ENCODE measurements around the gene ABLIM1. TPM values are rescaled to one million over a fixed set of nuclear protein-coding genes. Genes with fewer than 3 reads are reported as not detected.

The ABLIM1 gene
- total RNA-seq, 1 donor from 2014 or later: 35.8 TPM

GRCh38 chr10:114442091-114442630, 215.9 kb downstream of the ABLIM1 start:
- no peak overlapping the region for H3K4me3 Mint-ChIP-seq
- H3K9me3 Mint-ChIP-seq: no peaks in the 10 kb centered on the region
- H3K36me3 Mint-ChIP-seq (ENCODE audit: low read depth): peaks cover 8% of the 10 kb centered on the region
- H3K27ac Mint-ChIP-seq (ENCODE audit: unreplicated experiment): no peak overlapping the region
- DNase-seq (ENCODE audit: low read depth, low spot score): no peak
- TF ChIP-seq, protein P1, sequence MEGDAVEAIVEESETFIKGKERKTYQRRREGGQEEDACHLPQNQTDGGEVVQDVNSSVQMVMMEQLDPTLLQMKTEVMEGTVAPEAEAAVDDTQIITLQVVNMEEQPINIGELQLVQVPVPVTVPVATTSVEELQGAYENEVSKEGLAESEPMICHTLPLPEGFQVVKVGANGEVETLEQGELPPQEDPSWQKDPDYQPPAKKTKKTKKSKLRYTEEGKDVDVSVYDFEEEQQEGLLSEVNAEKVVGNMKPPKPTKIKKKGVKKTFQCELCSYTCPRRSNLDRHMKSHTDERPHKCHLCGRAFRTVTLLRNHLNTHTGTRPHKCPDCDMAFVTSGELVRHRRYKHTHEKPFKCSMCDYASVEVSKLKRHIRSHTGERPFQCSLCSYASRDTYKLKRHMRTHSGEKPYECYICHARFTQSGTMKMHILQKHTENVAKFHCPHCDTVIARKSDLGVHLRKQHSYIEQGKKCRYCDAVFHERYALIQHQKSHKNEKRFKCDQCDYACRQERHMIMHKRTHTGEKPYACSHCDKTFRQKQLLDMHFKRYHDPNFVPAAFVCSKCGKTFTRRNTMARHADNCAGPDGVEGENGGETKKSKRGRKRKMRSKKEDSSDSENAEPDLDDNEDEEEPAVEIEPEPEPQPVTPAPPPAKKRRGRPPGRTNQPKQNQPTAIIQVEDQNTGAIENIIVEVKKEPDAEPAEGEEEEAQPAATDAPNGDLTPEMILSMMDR (conservative IDR thresholded peaks at IDR 0.05): no peak
- no peaks in the 10 kb centered on the region for H3K27me3 Mint-ChIP-seq (ENCODE audit: low read depth)
- no peaks in the 10 kb centered on the region for H3K4me1 Mint-ChIP-seq

DNA sequence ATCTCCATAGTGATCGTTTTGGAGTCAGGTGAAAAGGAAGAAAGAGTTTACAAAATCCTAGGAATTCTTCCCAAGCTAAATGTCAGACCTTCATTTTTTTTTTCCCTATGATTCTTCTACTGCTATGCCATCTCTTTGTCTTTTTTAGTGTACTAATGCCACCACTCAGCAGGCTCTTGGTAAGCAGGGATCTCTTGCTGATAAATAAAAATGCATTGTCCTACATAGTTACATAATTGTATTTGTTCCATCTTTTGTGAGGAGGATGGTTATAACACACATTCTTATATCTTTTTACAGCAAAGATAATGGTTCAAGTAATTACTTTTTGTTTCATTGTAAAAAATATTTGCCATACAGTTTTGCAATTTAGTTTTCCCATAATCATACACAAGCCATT, 217.0 kb downstream of the ABLIM1 start:
- Mint-ChIP-seq H3K9me3 (no peaks in the 10 kb centered on the region), H3K4me3 (no peak overlapping the region), H3K27ac (ENCODE audit: unreplicated experiment) (no peak overlapping the region), H3K36me3 (ENCODE audit: low read depth) (peaks cover 9% of the 10 kb centered on the region), H3K4me1 (no peaks in the 10 kb centered on the region), H3K27me3 (ENCODE audit: low read depth) (no peaks in the 10 kb centered on the region)
- TF ChIP-seq, protein P1 (conservative IDR thresholded peaks at IDR 0.05): no peak
- no peak for DNase-seq (ENCODE audit: low read depth, low spot score)

- TF ChIP-seq, protein P1 (conservative IDR thresholded peaks at IDR 0.05): peak; percentile 68
- Mint-ChIP-seq H3K36me3 (ENCODE audit: low read depth) (peaks cover 13% of the 10 kb centered on the region), H3K4me1 (no peaks in the 10 kb centered on the region), H3K27ac (ENCODE audit: unreplicated experiment) (no peak overlapping the region), H3K9me3 (no peaks in the 10 kb centered on the region), H3K27me3 (ENCODE audit: low read depth) (no peaks in the 10 kb centered on the region), H3K4me3 (no peak overlapping the region)
- no peak for DNase-seq (ENCODE audit: low read depth, low spot score)
Observed at GRCh38 chr10:114437473-114438292, 220.4 kb downstream of the ABLIM1 start.

GRCh38 chr10:114436941-114437340, 221.1 kb downstream of the ABLIM1 start:
- no peaks in the 10 kb centered on the region for H3K9me3 Mint-ChIP-seq
- no peaks in the 10 kb centered on the region for H3K27me3 Mint-ChIP-seq (ENCODE audit: low read depth)
- H3K36me3 Mint-ChIP-seq (ENCODE audit: low read depth): peaks cover 13% of the 10 kb centered on the region
- DNase-seq (ENCODE audit: low read depth, low spot score): no peak
- no peaks in the 10 kb centered on the region for H3K4me1 Mint-ChIP-seq
- TF ChIP-seq, protein P1 (conservative IDR thresholded peaks at IDR 0.05): no peak
- no peak overlapping the region for H3K4me3 Mint-ChIP-seq
- no peak overlapping the region for H3K27ac Mint-ChIP-seq (ENCODE audit: unreplicated experiment)

- no peak for DNase-seq (ENCODE audit: low read depth, low spot score)
- Mint-ChIP-seq H3K9me3 (no peaks in the 10 kb centered on the region), H3K4me3 (no peak overlapping the region), H3K27me3 (ENCODE audit: low read depth) (no peaks in the 10 kb centered on the region), H3K36me3 (ENCODE audit: low read depth) (peaks cover 6% of the 10 kb centered on the region), H3K27ac (ENCODE audit: unreplicated experiment) (no peak overlapping the region), H3K4me1 (no peaks in the 10 kb centered on the region)
- TF ChIP-seq, protein P1 (conservative IDR thresholded peaks at IDR 0.05): no peak
Observed at GRCh38 chr10:114432566-114433093, 225.4 kb downstream of the ABLIM1 start.
